ENCODE measurements around the gene ATP5PB.

DNA sequence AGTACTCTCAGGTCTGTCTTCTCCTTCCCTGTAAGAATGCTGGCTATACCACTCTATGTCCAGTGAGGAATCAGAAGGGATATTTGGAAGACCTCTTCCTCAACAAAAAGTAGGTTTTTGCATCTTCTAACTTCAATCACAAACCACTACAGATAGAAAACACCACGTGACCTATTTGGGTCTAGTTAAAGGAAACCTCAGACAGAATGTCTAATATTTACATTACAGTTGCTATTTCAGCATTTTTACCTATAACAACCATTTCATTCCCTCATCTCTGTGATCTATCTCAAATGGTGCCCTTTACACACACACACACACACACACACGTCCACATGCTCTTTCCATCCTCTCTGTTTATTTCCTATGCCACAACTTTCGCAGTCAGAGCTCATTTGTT, 62.1 kb downstream of the ATP5PB start:
- TF ChIP-seq, protein P1, sequence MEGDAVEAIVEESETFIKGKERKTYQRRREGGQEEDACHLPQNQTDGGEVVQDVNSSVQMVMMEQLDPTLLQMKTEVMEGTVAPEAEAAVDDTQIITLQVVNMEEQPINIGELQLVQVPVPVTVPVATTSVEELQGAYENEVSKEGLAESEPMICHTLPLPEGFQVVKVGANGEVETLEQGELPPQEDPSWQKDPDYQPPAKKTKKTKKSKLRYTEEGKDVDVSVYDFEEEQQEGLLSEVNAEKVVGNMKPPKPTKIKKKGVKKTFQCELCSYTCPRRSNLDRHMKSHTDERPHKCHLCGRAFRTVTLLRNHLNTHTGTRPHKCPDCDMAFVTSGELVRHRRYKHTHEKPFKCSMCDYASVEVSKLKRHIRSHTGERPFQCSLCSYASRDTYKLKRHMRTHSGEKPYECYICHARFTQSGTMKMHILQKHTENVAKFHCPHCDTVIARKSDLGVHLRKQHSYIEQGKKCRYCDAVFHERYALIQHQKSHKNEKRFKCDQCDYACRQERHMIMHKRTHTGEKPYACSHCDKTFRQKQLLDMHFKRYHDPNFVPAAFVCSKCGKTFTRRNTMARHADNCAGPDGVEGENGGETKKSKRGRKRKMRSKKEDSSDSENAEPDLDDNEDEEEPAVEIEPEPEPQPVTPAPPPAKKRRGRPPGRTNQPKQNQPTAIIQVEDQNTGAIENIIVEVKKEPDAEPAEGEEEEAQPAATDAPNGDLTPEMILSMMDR (IDR thresholded peaks at IDR 0.05; ENCODE audit: low read length), result no peak
- TF ChIP-seq EZH2phosphoT487 (IDR thresholded peaks at IDR 0.05; ENCODE audit: low read length), result no peak
